ENCODE measurements around the gene NEURL2. TPM values are rescaled to one million over a fixed set of nuclear protein-coding genes. Genes with fewer than 3 reads are reported as not detected.

NEURL2 gene
- total RNA-seq, 1 donor from 2014 or later, result 3.3 TPM

- no peak overlapping the region for H3K27ac Mint-ChIP-seq
- H3K4me1 Mint-ChIP-seq (ENCODE audit: low read depth), result no peaks in the 10 kb centered on the region
- H3K9me3 Mint-ChIP-seq, result no peaks in the 10 kb centered on the region
- intact Hi-C loops (cut with micrococcal nuclease), result no loop called here
- H3K4me3 Mint-ChIP-seq (ENCODE audit: low read depth), result no peak overlapping the region
- H3K27me3 Mint-ChIP-seq (ENCODE audit: low read depth), result peaks cover 10% of the 10 kb centered on the region
- H3K36me3 Mint-ChIP-seq (ENCODE audit: low read depth), result no peaks in the 10 kb centered on the region
- no peak for DNase-seq (ENCODE audit: low spot score)
Observed at GRCh38 chr20:45927071-45927878, 36.3 kb upstream of the NEURL2 start.

DNA sequence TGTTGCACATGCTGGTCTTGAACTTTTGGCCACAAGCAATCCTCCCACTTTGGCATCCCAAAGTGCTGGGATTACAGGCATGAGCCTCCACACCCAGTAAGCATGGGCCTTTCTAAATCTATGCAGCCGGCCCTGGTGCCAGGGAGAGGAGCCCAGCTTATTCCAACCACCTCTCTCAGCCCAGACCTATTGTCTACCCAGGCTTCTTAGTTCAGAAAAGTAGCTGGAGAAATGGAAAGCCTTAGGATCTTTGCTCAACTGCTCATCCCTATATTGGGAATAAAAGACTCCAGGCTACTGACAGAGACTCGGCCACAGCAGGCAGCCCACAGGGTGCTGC lies 35.7 kb upstream of the NEURL2 start:
- H3K27ac Mint-ChIP-seq, result no peak overlapping the region
- DNase-seq (ENCODE audit: low spot score), result no peak
- no peaks in the 10 kb centered on the region for H3K9me3 Mint-ChIP-seq
- H3K36me3 Mint-ChIP-seq (ENCODE audit: low read depth), result no peaks in the 10 kb centered on the region
- H3K27me3 Mint-ChIP-seq (ENCODE audit: low read depth), result peaks cover 12% of the 10 kb centered on the region
- no peak overlapping the region for H3K4me3 Mint-ChIP-seq (ENCODE audit: low read depth)
- H3K4me1 Mint-ChIP-seq (ENCODE audit: low read depth), result peaks cover 2% of the 10 kb centered on the region
- intact Hi-C loops (cut with micrococcal nuclease), result no loop called here

DNA sequence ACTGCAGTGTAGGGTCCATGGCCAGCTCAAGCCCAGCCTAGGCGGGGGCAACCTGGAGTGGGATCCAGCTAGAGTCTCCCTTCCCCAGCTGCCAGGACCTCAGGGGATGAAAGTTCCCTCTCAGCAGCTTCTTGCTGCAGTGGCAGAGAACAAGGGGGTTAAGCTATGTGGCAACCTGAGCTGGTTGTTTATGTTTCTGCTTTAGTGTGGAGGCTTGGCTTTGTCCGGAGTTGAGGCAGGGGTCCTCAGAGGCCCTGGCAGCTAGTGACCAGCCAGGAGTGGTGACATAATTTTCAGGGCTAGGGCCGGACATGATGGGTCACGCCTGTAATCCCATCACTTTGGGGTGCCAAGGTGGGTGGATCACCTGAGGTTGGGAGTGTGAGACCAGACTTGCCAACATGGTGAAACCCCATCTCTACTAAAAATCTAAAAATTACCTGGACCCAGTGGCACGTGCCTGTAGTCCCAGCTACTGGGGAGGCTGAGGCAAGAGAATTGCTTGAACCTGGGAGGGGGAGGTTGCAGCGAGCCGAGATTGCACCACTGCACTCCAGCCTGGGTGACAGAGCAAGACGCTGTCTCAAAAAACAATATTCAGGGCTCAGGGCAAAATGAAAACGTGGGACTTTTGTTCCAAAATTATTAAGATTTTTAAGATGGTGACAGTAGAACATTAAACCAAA lies 35.0 kb upstream of the NEURL2 start:
- no peak for DNase-seq (ENCODE audit: low spot score)
- intact Hi-C loops (cut with micrococcal nuclease), result no loop called here

GRCh38 chr20:45924391-45925261 lies 33.6 kb upstream of the NEURL2 start:
- no peak overlapping the region for H3K27ac Mint-ChIP-seq
- H3K27me3 Mint-ChIP-seq (ENCODE audit: low read depth), result peaks cover 26% of the 10 kb centered on the region
- no peak for DNase-seq (ENCODE audit: low spot score)
- intact Hi-C loops (cut with micrococcal nuclease), result no loop called here
- H3K4me1 Mint-ChIP-seq (ENCODE audit: low read depth), result peaks cover 5% of the 10 kb centered on the region
- H3K4me3 Mint-ChIP-seq (ENCODE audit: low read depth), result no peak overlapping the region
- no peaks in the 10 kb centered on the region for H3K9me3 Mint-ChIP-seq
- no peaks in the 10 kb centered on the region for H3K36me3 Mint-ChIP-seq (ENCODE audit: low read depth)

More for the DNA sequence above, 35.0 kb upstream of the NEURL2 start:
- Mint-ChIP-seq H3K4me3 (ENCODE audit: low read depth) (no peak overlapping the region), H3K27ac (no peak overlapping the region), H3K9me3 (no peaks in the 10 kb centered on the region), H3K27me3 (ENCODE audit: low read depth) (peaks cover 18% of the 10 kb centered on the region), H3K36me3 (ENCODE audit: low read depth) (no peaks in the 10 kb centered on the region), H3K4me1 (ENCODE audit: low read depth) (peaks cover 5% of the 10 kb centered on the region)

- H3K36me3 Mint-ChIP-seq (ENCODE audit: low read depth), result no peaks in the 10 kb centered on the region
- no peak for DNase-seq (ENCODE audit: low spot score)
- H3K4me1 Mint-ChIP-seq (ENCODE audit: low read depth), result peaks cover 5% of the 10 kb centered on the region
- no peak overlapping the region for H3K4me3 Mint-ChIP-seq (ENCODE audit: low read depth)
- H3K27ac Mint-ChIP-seq, result no peak overlapping the region
- H3K9me3 Mint-ChIP-seq, result no peaks in the 10 kb centered on the region
- intact Hi-C loops (cut with micrococcal nuclease), result no loop called here
- peaks cover 35% of the 10 kb centered on the region for H3K27me3 Mint-ChIP-seq (ENCODE audit: low read depth)
Observed at GRCh38 chr20:45921337-45922189, 30.6 kb upstream of the NEURL2 start.

DNA sequence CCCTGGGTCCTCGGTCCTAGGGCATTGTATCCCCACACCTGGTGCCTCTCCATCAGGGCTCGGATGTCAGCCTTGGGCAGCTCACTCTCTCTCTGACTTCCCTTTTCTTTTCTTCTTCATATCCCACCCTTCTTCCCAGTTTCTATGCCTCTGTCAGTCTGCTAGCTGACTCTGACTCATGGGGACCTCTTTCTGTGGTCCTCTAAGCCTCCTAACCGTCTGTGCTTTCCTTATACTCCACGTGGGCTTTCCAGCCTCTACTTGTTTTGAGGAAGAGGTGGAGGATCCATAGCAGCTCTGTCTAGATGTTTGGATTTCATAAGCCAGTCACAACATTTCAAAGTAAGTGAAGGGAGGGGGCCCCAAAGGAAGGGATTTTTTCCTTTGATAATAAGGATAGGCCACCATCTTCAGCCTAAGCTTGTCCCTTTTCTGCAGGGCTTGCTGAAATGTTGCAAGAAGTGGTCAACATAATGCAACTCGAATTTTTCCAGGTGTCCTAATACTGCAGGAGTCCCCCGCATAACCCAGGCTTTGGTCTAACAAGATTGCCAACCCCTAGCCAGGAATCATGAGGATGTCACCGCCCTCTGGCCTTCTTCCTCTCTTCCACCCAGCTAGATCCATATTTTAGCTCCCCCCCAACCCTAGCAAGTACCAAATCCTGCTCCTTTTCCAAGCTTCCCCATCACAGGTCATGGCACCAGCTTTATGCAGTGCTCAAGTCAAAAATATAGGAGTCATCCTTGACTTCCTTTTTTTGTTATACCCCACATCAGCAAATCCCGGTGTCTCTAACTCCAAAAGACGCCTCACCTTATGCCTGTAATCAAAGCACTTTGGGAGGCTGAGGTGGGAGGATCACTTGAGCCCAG lies 29.7 kb upstream of the NEURL2 start:
- H3K4me1 Mint-ChIP-seq (ENCODE audit: low read depth), result peaks cover 5% of the 10 kb centered on the region
- intact Hi-C loops (cut with micrococcal nuclease), result no loop called here
- no peaks in the 10 kb centered on the region for H3K36me3 Mint-ChIP-seq (ENCODE audit: low read depth)
- no peak overlapping the region for H3K4me3 Mint-ChIP-seq (ENCODE audit: low read depth)
- H3K9me3 Mint-ChIP-seq, result no peaks in the 10 kb centered on the region
- peaks cover 40% of the 10 kb centered on the region for H3K27me3 Mint-ChIP-seq (ENCODE audit: low read depth)
- no peak for DNase-seq (ENCODE audit: low spot score)
- no peak overlapping the region for H3K27ac Mint-ChIP-seq

GRCh38 chr20:45919542-45920399 lies 28.8 kb upstream of the NEURL2 start:
- H3K4me1 Mint-ChIP-seq (ENCODE audit: low read depth), result peaks cover 5% of the 10 kb centered on the region
- no peak overlapping the region for H3K27ac Mint-ChIP-seq
- H3K36me3 Mint-ChIP-seq (ENCODE audit: low read depth), result no peaks in the 10 kb centered on the region
- no peaks in the 10 kb centered on the region for H3K9me3 Mint-ChIP-seq
- intact Hi-C loops (cut with micrococcal nuclease), result no loop called here
- H3K27me3 Mint-ChIP-seq (ENCODE audit: low read depth), result peaks cover 37% of the 10 kb centered on the region
- no peak overlapping the region for H3K4me3 Mint-ChIP-seq (ENCODE audit: low read depth)
- no peak for DNase-seq (ENCODE audit: low spot score)

GRCh38 chr20:45918779-45919537 lies 27.9 kb upstream of the NEURL2 start:
- DNase-seq (ENCODE audit: low spot score), result no peak
- intact Hi-C loops (cut with micrococcal nuclease), result no loop called here
- Mint-ChIP-seq H3K4me3 (ENCODE audit: low read depth) (no peak overlapping the region), H3K27me3 (ENCODE audit: low read depth) (peaks cover 41% of the 10 kb centered on the region), H3K9me3 (no peaks in the 10 kb centered on the region), H3K27ac (no peak overlapping the region), H3K4me1 (ENCODE audit: low read depth) (peaks cover 5% of the 10 kb centered on the region), H3K36me3 (ENCODE audit: low read depth) (no peaks in the 10 kb centered on the region)

DNA sequence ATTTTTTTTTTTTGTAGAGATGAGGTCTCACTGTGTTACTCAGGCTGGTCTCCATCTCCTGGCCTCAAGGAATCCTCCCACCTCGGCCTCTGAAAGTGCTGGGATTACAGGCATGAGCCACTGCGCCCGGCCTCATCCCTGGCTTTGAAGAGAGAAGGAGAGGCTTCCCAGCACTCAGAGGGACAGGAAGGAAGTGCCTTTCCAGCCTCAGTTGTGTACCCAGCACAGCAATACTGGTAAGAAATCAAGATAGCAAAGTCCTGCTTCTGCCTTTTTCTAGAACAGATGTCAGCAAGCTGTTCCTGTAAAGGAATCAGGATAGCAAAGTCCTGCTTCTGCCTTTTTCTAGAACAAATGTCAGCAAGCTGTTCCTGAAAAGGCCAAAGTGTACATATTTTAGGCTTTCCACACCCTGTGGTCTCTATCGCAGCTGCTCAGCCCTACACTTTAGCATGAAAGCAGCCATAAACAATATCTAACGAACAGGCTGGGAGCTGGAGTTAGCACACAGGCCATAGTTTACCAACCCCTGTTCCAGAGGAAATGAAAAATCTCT lies 27.3 kb upstream of the NEURL2 start:
- no peak overlapping the region for H3K4me3 Mint-ChIP-seq (ENCODE audit: low read depth)
- no peak overlapping the region for H3K27ac Mint-ChIP-seq
- no peaks in the 10 kb centered on the region for H3K9me3 Mint-ChIP-seq
- H3K27me3 Mint-ChIP-seq (ENCODE audit: low read depth), result peaks cover 41% of the 10 kb centered on the region
- no peaks in the 10 kb centered on the region for H3K36me3 Mint-ChIP-seq (ENCODE audit: low read depth)
- DNase-seq (ENCODE audit: low spot score), result no peak
- intact Hi-C loops (cut with micrococcal nuclease), result no loop called here
- H3K4me1 Mint-ChIP-seq (ENCODE audit: low read depth), result peaks cover 5% of the 10 kb centered on the region

- DNase-seq (ENCODE audit: low spot score), result no peak
- H3K4me3 Mint-ChIP-seq (ENCODE audit: low read depth), result no peak overlapping the region
- no peaks in the 10 kb centered on the region for H3K9me3 Mint-ChIP-seq
- intact Hi-C loops (cut with micrococcal nuclease), result no loop called here
- peaks cover 37% of the 10 kb centered on the region for H3K27me3 Mint-ChIP-seq (ENCODE audit: low read depth)
- H3K4me1 Mint-ChIP-seq (ENCODE audit: low read depth), result peaks cover 6% of the 10 kb centered on the region
- H3K36me3 Mint-ChIP-seq (ENCODE audit: low read depth), result no peaks in the 10 kb centered on the region
- no peak overlapping the region for H3K27ac Mint-ChIP-seq
Observed at GRCh38 chr20:45917790-45918141, 26.8 kb upstream of the NEURL2 start.

All from activated T-helper 2 cell treated with anti-CD3 and anti-CD28 coated beads, Interferon-gamma antibody, Interleukin-2, Interleukin-4, amounts not matched to agents 10 μg/mL and 5 μg/mL and 100 μg/mL, durations not matched to agents 14 hours and 24 hours and 36 hours (primary cell).